Prostate gland (tissue), 2 donors: Measurements from ENCODE around the gene SENP2. TPM values are rescaled to one million over a fixed set of nuclear protein-coding genes. Genes with fewer than 3 reads are reported as not detected.

ENCODE experiments used
- DNase-seq: peaks from one replicate; pipeline ENCODE4 v3.0.0-alpha.2; 2019; ENCODE audit warnings: low spot score
- H3K27ac ChIP-seq, 2 donors: fragments of 200-600 bp; sonication (generic); 2 replicates each; pipeline ENCODE4 v1.5.1; 2017 to 2019
- H3K27me3 ChIP-seq: fragments of 200-600 bp; sonication (generic); replicated peaks from 2 replicates; pipeline ENCODE4 v1.5.1; 2019; ENCODE audit not compliant: insufficient read depth
- H3K36me3 ChIP-seq, 2 donors: fragments of 200-600 bp; sonication (generic); 1 replicate in 1 of 2; 2 replicates in 1 of 2; pipeline versions ENCODE4 v1.5.1 to v1.8.1; 2017 to 2019
- H3K4me1 ChIP-seq: fragments of 200-600 bp; sonication (generic); replicated peaks from 2 replicates; pipeline ENCODE4 v1.5.1; 2019
- H3K4me3 ChIP-seq, 2 donors: fragments of 200-600 bp; sonication (generic); 2 replicates each; pipeline ENCODE4 v1.5.1; 2017 to 2019
- H3K9me3 ChIP-seq: fragments of 200-600 bp; sonication (generic); 2 replicates; pipeline ENCODE4 v1.5.1; 2017
- POLR2A ChIP-seq: fragments of 450-650 bp; IDR thresholded peaks from one replicate; pipeline ENCODE4 v1.6.1; 2016; ENCODE audit warnings: antibody characterized with exemption, mild to moderate bottlenecking
- POLR2AphosphoS5 ChIP-seq: sonication (generic); formaldehyde crosslinking; IDR thresholded peaks from one replicate; pipeline ENCODE4 v1.6.1; 2017; ENCODE audit warnings: antibody characterized with exemption
- WGBS: methylation state at CpG from one replicate; pipeline ENCODE4 v1.1.5; 2018; 5-methylcytosine and 5-hydroxymethylcytosine counted together
- intact Hi-C: fragments of 100-400 bp; cut with DNase I; formaldehyde crosslinking; loops from one replicate; pipeline ENCODE4 v1.14.2; 2022
- total RNA-seq, 2 donors: library from RNA; depleted of rRNA; stranded (reverse); fragments of >200 nt; gene quantifications; one replicate each; pipeline ENCODE4 v1.1.0, GENCODE V29; 2016
- TF ChIP-seq, protein P1 (sequence below), 4 experiments: fragments of 200-600 bp in 2 of 4; fragments of 450-650 bp in 2 of 4; sonication (generic) in 2 of 4; IDR thresholded peaks; 1 replicate in 3 of 4; 2 replicates in 1 of 4; pipeline ENCODE4 v1.5.1; 2016 to 2019; ENCODE audit warnings: antibody characterized with exemption in 4 of 4, mild to moderate bottlenecking in 2 of 4, moderate library complexity in 2 of 4

Gene SENP2
- total RNA-seq, 2 donors from 2014 or later: 25.3 to 27.0 TPM

DNA sequence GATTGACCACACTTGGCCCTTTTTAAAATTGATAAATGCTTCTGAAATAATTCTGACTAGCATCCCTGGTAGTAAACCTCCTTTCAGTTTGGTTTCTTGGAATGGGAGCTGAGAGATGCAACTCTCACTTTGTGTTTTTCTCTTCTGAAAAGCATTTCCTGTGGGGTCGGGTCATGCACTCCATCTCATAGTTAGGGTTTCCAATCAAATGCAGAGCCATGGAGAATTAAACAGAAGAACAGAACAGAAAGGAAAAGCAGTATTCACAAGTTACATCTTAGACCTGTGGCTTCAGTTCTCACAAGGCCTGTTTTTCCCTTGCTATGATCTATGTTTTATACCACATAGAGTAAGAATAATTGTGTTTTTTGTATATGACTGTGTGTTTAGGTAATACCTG lies 39.7 kb downstream of the SENP2 start:
- 88% methylated on average over 1 of the region's 1 CpG for WGBS
- intact Hi-C loops: no loop called here

GRCh38 chr3:185629554-185630181 lies 43.6 kb downstream of the SENP2 start:
- no peak for DNase-seq
- intact Hi-C loops: no loop called here
- Histone ChIP-seq H3K27me3 (no peaks in the 10 kb centered on the region), H3K4me1 (no peaks in the 10 kb centered on the region), H3K4me3 (no peak overlapping the region), H3K27ac (peak overlapping the region in 1 of 2 donors; percentile 16), H3K9me3 (no peaks in the 10 kb centered on the region), H3K36me3 (no peaks in the 10 kb centered on the region)
- TF ChIP-seq, protein P1, sequence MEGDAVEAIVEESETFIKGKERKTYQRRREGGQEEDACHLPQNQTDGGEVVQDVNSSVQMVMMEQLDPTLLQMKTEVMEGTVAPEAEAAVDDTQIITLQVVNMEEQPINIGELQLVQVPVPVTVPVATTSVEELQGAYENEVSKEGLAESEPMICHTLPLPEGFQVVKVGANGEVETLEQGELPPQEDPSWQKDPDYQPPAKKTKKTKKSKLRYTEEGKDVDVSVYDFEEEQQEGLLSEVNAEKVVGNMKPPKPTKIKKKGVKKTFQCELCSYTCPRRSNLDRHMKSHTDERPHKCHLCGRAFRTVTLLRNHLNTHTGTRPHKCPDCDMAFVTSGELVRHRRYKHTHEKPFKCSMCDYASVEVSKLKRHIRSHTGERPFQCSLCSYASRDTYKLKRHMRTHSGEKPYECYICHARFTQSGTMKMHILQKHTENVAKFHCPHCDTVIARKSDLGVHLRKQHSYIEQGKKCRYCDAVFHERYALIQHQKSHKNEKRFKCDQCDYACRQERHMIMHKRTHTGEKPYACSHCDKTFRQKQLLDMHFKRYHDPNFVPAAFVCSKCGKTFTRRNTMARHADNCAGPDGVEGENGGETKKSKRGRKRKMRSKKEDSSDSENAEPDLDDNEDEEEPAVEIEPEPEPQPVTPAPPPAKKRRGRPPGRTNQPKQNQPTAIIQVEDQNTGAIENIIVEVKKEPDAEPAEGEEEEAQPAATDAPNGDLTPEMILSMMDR (IDR thresholded peaks at IDR 0.05): no peak
- TF ChIP-seq POLR2AphosphoS5 (no peak), POLR2A (no peak)
- WGBS: 51% methylated on average over 4 of the region's 4 CpGs

More for the DNA sequence above, 39.7 kb downstream of the SENP2 start:
- no peak for DNase-seq
- H3K27me3 ChIP-seq: no peaks in the 10 kb centered on the region
- no peak overlapping the region for H3K27ac ChIP-seq
- H3K9me3 ChIP-seq: no peaks in the 10 kb centered on the region
- no peaks in the 10 kb centered on the region for H3K36me3 ChIP-seq
- H3K4me3 ChIP-seq: no peak overlapping the region
- H3K4me1 ChIP-seq: no peaks in the 10 kb centered on the region
- TF ChIP-seq POLR2A (no peak), POLR2AphosphoS5 (no peak)
- TF ChIP-seq, protein P1 (IDR thresholded peaks at IDR 0.05): no peak

GRCh38 chr3:185630182-185630622 lies 44.1 kb downstream of the SENP2 start:
- WGBS: 24% methylated on average over 6 of the region's 6 CpGs
- intact Hi-C loops: no loop called here
- H3K36me3 ChIP-seq: no peaks in the 10 kb centered on the region
- H3K4me1 ChIP-seq: no peaks in the 10 kb centered on the region
- DNase-seq: no peak
- H3K9me3 ChIP-seq: no peaks in the 10 kb centered on the region
- TF ChIP-seq, protein P1 (IDR thresholded peaks at IDR 0.05): no peak
- H3K27me3 ChIP-seq: no peaks in the 10 kb centered on the region
- peak overlapping the region in 1 of 2 donors; percentile 16 for H3K27ac ChIP-seq
- H3K4me3 ChIP-seq: no peak overlapping the region

- H3K27ac ChIP-seq: no peak overlapping the region
- TF ChIP-seq POLR2A (no peak), POLR2AphosphoS5 (no peak)
- TF ChIP-seq, protein P1 (IDR thresholded peaks at IDR 0.05): no peak
- 84% methylated on average over 4 of the region's 4 CpGs for WGBS
Observed at GRCh38 chr3:185631108-185631507, 45.0 kb downstream of the SENP2 start.

GRCh38 chr3:185631508-185632206 lies 45.6 kb downstream of the SENP2 start:
- Histone ChIP-seq H3K4me3 (no peak overlapping the region), H3K27ac (no peak overlapping the region), H3K36me3 (no peaks in the 10 kb centered on the region), H3K9me3 (no peaks in the 10 kb centered on the region), H3K4me1 (no peaks in the 10 kb centered on the region), H3K27me3 (no peaks in the 10 kb centered on the region)
- DNase-seq: no peak
- no peak for TF ChIP-seq POLR2AphosphoS5
- TF ChIP-seq POLR2A: no peak
- TF ChIP-seq, protein P1 (IDR thresholded peaks at IDR 0.05): no peak
- WGBS: 94% methylated on average over 6 of the region's 7 CpGs
- intact Hi-C loops: no loop called here

More at GRCh38 chr3:185631108-185631507, 45.0 kb downstream of the SENP2 start:
- Histone ChIP-seq H3K36me3 (no peaks in the 10 kb centered on the region), H3K27me3 (no peaks in the 10 kb centered on the region), H3K9me3 (no peaks in the 10 kb centered on the region), H3K4me1 (no peaks in the 10 kb centered on the region), H3K4me3 (no peak overlapping the region)
- DNase-seq: no peak
- intact Hi-C loops: no loop called here
